Measurements from ENCODE around the gene B4GALT6. TPM values are rescaled to one million over a fixed set of nuclear protein-coding genes. Genes with fewer than 3 reads are reported as not detected.

Gene B4GALT6
- total RNA-seq, 1 donor from 2014 or later = 17.7 TPM

- no peak for TF ChIP-seq EZH2 (IDR thresholded peaks at IDR 0.05; ENCODE audit: insufficient read depth, low read length)
- TF ChIP-seq, protein P1, sequence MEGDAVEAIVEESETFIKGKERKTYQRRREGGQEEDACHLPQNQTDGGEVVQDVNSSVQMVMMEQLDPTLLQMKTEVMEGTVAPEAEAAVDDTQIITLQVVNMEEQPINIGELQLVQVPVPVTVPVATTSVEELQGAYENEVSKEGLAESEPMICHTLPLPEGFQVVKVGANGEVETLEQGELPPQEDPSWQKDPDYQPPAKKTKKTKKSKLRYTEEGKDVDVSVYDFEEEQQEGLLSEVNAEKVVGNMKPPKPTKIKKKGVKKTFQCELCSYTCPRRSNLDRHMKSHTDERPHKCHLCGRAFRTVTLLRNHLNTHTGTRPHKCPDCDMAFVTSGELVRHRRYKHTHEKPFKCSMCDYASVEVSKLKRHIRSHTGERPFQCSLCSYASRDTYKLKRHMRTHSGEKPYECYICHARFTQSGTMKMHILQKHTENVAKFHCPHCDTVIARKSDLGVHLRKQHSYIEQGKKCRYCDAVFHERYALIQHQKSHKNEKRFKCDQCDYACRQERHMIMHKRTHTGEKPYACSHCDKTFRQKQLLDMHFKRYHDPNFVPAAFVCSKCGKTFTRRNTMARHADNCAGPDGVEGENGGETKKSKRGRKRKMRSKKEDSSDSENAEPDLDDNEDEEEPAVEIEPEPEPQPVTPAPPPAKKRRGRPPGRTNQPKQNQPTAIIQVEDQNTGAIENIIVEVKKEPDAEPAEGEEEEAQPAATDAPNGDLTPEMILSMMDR (IDR thresholded peaks at IDR 0.05; ENCODE audit: insufficient read depth, low read depth, low read length) = no peak
- Mint-ChIP-seq H3K4me3 (ENCODE audit: unreplicated experiment) (no peak overlapping the region), H3K36me3 (ENCODE audit: low read depth, unreplicated experiment) (no peaks in the 10 kb centered on the region)
Measured at GRCh38 chr18:31633392-31634330, 50.7 kb downstream of the B4GALT6 start.

DNA sequence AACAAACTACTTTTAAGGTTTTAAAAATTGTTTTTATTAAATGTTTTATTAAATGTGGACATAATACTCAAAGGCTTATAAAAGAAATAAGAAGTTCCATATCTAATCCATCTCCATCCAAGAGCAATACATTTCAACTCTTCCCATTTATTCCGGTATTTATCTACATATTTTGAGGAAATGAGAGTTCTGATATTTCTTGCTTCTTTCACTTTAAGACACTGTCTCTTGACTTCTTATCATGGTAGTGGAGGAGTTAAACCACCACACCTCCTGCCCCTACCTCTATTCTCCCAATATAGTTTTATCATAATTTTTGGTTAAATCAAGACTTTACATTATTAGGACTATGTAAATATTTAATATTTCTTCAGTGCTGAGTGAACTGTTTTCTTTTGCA lies 52.0 kb downstream of the B4GALT6 start:
- Mint-ChIP-seq H3K4me3 (ENCODE audit: unreplicated experiment) (no peak overlapping the region), H3K4me1 (ENCODE audit: low read depth, unreplicated experiment) (no peaks in the 10 kb centered on the region), H3K27ac (ENCODE audit: unreplicated experiment) (no peak overlapping the region), H3K27me3 (ENCODE audit: low read depth, unreplicated experiment) (no peaks in the 10 kb centered on the region), H3K36me3 (ENCODE audit: low read depth, unreplicated experiment) (no peaks in the 10 kb centered on the region), H3K9me3 (ENCODE audit: unreplicated experiment) (no peaks in the 10 kb centered on the region)
- Histone ChIP-seq H3K9me3 (ENCODE audit: insufficient read depth, low read depth, low read length) (no peaks in the 10 kb centered on the region), H3K4me1 (ENCODE audit: insufficient read depth, low read length) (no peaks in the 10 kb centered on the region), H3K79me2 (ENCODE audit: insufficient read depth, low read length) (no peaks in the 10 kb centered on the region), H3K27ac (ENCODE audit: low read depth, low read length) (no peak overlapping the region), H3K4me3 (ENCODE audit: insufficient read depth, low read depth, low read length) (no peak overlapping the region), H3K9ac (ENCODE audit: low read length) (no peak overlapping the region), H3K36me3 (ENCODE audit: insufficient read depth, low read length) (no peaks in the 10 kb centered on the region), H4K20me1 (ENCODE audit: insufficient read depth, low read length) (no peaks in the 10 kb centered on the region), H2AFZ (ENCODE audit: low read depth, low read length) (no peak overlapping the region), H3K4me2 (ENCODE audit: low read length) (no peak overlapping the region), H3K27me3 (ENCODE audit: insufficient read depth, low read length) (no peaks in the 10 kb centered on the region)
- FAIRE-seq (no peak), DNase-seq (ENCODE audit: low read depth) (no peak)
- TF ChIP-seq, protein P1 (IDR thresholded peaks at IDR 0.05; ENCODE audit: insufficient read depth, low read depth, low read length) = no peak
- no peak for TF ChIP-seq EZH2 (IDR thresholded peaks at IDR 0.05; ENCODE audit: insufficient read depth, low read length)

More at GRCh38 chr18:31633392-31634330, 50.7 kb downstream of the B4GALT6 start:
- Histone ChIP-seq H3K4me2 (ENCODE audit: low read length) (no peak overlapping the region), H3K36me3 (ENCODE audit: insufficient read depth, low read length) (no peaks in the 10 kb centered on the region), H3K4me1 (ENCODE audit: insufficient read depth, low read length) (no peaks in the 10 kb centered on the region), H3K9ac (ENCODE audit: low read length) (no peak overlapping the region), H3K9me3 (ENCODE audit: insufficient read depth, low read depth, low read length) (no peaks in the 10 kb centered on the region), H3K27me3 (ENCODE audit: insufficient read depth, low read length) (no peaks in the 10 kb centered on the region), H3K79me2 (ENCODE audit: insufficient read depth, low read length) (no peaks in the 10 kb centered on the region), H3K27ac (ENCODE audit: low read depth, low read length) (no peak overlapping the region), H3K4me3 (ENCODE audit: insufficient read depth, low read depth, low read length) (no peak overlapping the region), H2AFZ (ENCODE audit: low read depth, low read length) (no peak overlapping the region), H4K20me1 (ENCODE audit: insufficient read depth, low read length) (no peaks in the 10 kb centered on the region)
- no peaks in the 10 kb centered on the region for H3K4me1 Mint-ChIP-seq (ENCODE audit: low read depth, unreplicated experiment)
- no peak overlapping the region for H3K27ac Mint-ChIP-seq (ENCODE audit: unreplicated experiment)
- FAIRE-seq = no peak
- H3K27me3 Mint-ChIP-seq (ENCODE audit: low read depth, unreplicated experiment) = no peaks in the 10 kb centered on the region
- H3K9me3 Mint-ChIP-seq (ENCODE audit: unreplicated experiment) = no peaks in the 10 kb centered on the region
- no peak for DNase-seq (ENCODE audit: low read depth)

DNA sequence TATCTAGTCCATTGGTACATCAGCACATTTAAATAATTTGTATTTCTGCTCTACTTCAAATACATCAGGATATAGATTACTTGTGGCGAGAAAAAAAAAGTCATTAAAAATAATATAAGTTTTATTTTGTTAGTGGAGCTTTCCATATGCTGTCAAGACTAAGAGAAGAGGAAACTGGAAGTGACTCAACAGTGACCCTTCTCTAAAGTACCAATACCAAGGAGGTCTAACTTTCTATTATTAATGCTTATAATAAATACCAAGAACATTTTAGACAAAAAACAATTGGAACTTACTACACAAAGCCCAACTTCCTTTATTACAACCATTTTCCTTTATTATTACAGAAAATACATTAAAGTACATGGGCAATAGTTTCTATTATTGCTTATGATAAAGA lies 52.9 kb downstream of the B4GALT6 start:
- Histone ChIP-seq H3K4me1 (ENCODE audit: insufficient read depth, low read length) (no peaks in the 10 kb centered on the region), H3K4me2 (ENCODE audit: low read length) (no peak overlapping the region), H3K4me3 (ENCODE audit: insufficient read depth, low read depth, low read length) (no peak overlapping the region), H3K36me3 (ENCODE audit: insufficient read depth, low read length) (no peaks in the 10 kb centered on the region), H3K9ac (ENCODE audit: low read length) (no peak overlapping the region), H3K9me3 (ENCODE audit: insufficient read depth, low read depth, low read length) (no peaks in the 10 kb centered on the region), H3K27me3 (ENCODE audit: insufficient read depth, low read length) (no peaks in the 10 kb centered on the region), H2AFZ (ENCODE audit: low read depth, low read length) (no peak overlapping the region), H3K27ac (ENCODE audit: low read depth, low read length) (no peak overlapping the region), H3K79me2 (ENCODE audit: insufficient read depth, low read length) (no peaks in the 10 kb centered on the region), H4K20me1 (ENCODE audit: insufficient read depth, low read length) (no peaks in the 10 kb centered on the region)
- H3K9me3 Mint-ChIP-seq (ENCODE audit: unreplicated experiment) = no peaks in the 10 kb centered on the region
- H3K4me3 Mint-ChIP-seq (ENCODE audit: unreplicated experiment) = no peak overlapping the region
- no peaks in the 10 kb centered on the region for H3K4me1 Mint-ChIP-seq (ENCODE audit: low read depth, unreplicated experiment)
- no peaks in the 10 kb centered on the region for H3K27me3 Mint-ChIP-seq (ENCODE audit: low read depth, unreplicated experiment)
- no peak overlapping the region for H3K27ac Mint-ChIP-seq (ENCODE audit: unreplicated experiment)
- DNase-seq (ENCODE audit: low read depth) (no peak), FAIRE-seq (no peak)
- TF ChIP-seq, protein P1 (IDR thresholded peaks at IDR 0.05; ENCODE audit: insufficient read depth, low read depth, low read length) = no peak
- no peak for TF ChIP-seq EZH2 (IDR thresholded peaks at IDR 0.05; ENCODE audit: insufficient read depth, low read length)
- H3K36me3 Mint-ChIP-seq (ENCODE audit: low read depth, unreplicated experiment) = no peaks in the 10 kb centered on the region
